Trophoblast cell (in vitro differentiated cells and primary cell): ENCODE results near the gene CUX1.
A peak's percentile ranks its signal among the peaks of the same experiment; 100 is the strongest.

Experiments used
- DNase-seq, 2 donors: peaks; one replicate each; pipeline ENCODE4 v3.0.0-alpha.2; 2016
- H2AFZ ChIP-seq: 2 replicates; pipeline ENCODE4 v1.6.1; 2013; ENCODE audit warnings: low read length, moderate library complexity, mild to moderate bottlenecking; ENCODE audit not compliant: insufficient read depth, poor library complexity
- H2AK5ac ChIP-seq: 2 replicates; pipeline ENCODE4 v1.6.1; 2013; ENCODE audit warnings: mild to moderate bottlenecking, low read length
- H2BK120ac ChIP-seq: 2 replicates; pipeline ENCODE4 v1.6.1; 2013; ENCODE audit warnings: low read length, mild to moderate bottlenecking, moderate library complexity; ENCODE audit not compliant: insufficient read depth, poor library complexity
- H2BK12ac ChIP-seq: 2 replicates; pipeline ENCODE4 v1.6.1; 2013; ENCODE audit warnings: mild to moderate bottlenecking, low read length, moderate library complexity
- H2BK5ac ChIP-seq: 2 replicates; pipeline ENCODE4 v1.6.1; 2013; ENCODE audit warnings: low read length, low read depth, moderate library complexity, mild to moderate bottlenecking; ENCODE audit not compliant: poor library complexity
- H3K14ac ChIP-seq: 2 replicates; pipeline ENCODE4 v1.6.1; 2013; ENCODE audit warnings: mild to moderate bottlenecking, low read length
- H3K18ac ChIP-seq: 2 replicates; pipeline ENCODE4 v1.6.1; 2013; ENCODE audit warnings: mild to moderate bottlenecking, low read length
- H3K23ac ChIP-seq: 2 replicates; pipeline ENCODE4 v1.6.1; 2013; ENCODE audit warnings: low read length
- H3K27ac ChIP-seq: 2 replicates; pipeline ENCODE4 v1.5.1; 2013; ENCODE audit warnings: low read depth, mild to moderate bottlenecking, inconsistent platforms, low read length, moderate library complexity
- H3K27me3 ChIP-seq: 2 replicates; pipeline ENCODE4 v1.6.1; 2013; ENCODE audit warnings: inconsistent platforms, mild to moderate bottlenecking, low read length, moderate library complexity; ENCODE audit not compliant: insufficient read depth
- H3K36me3 ChIP-seq, 2 experiments: 1 replicate in 1 of 2; 2 replicates in 1 of 2; pipeline ENCODE4 v1.6.1; 2013; ENCODE audit warnings: low read length in 2 of 2, mild to moderate bottlenecking in 2 of 2, moderate library complexity in 1 of 2; ENCODE audit not compliant: insufficient read depth in 2 of 2, control insufficient read depth in 1 of 2
- H3K4ac ChIP-seq: 2 replicates; pipeline ENCODE4 v1.6.1; 2013; ENCODE audit warnings: low read depth, mild to moderate bottlenecking, low read length, moderate library complexity
- H3K4me1 ChIP-seq, 2 experiments: 1 replicate in 1 of 2; 2 replicates in 1 of 2; pipeline ENCODE4 v1.6.1; 2013; ENCODE audit warnings: low read length in 2 of 2, mild to moderate bottlenecking in 2 of 2, moderate library complexity in 1 of 2; ENCODE audit not compliant: insufficient read depth in 2 of 2, control insufficient read depth in 1 of 2
- H3K4me2 ChIP-seq: 2 replicates; pipeline ENCODE4 v1.6.1; 2013; ENCODE audit warnings: inconsistent platforms, mild to moderate bottlenecking, low read length, moderate library complexity
- H3K4me3 ChIP-seq: 2 replicates; pipeline ENCODE4 v1.5.1; 2013; ENCODE audit warnings: mild to moderate bottlenecking, low read depth, low read length, inconsistent platforms
- H3K79me1 ChIP-seq: one replicate; pipeline ENCODE4 v1.6.1; 2013; ENCODE audit warnings: low read length
- H3K79me2 ChIP-seq: 2 replicates; pipeline ENCODE4 v1.6.1; 2013; ENCODE audit warnings: low read length, mild to moderate bottlenecking; ENCODE audit not compliant: control insufficient read depth, insufficient read depth, poor library complexity
- H3K9ac ChIP-seq: 2 replicates; pipeline ENCODE4 v1.6.1; 2013; ENCODE audit warnings: mild to moderate bottlenecking, low read length
- H3K9me3 ChIP-seq: 2 replicates; pipeline ENCODE4 v1.6.1; 2013; ENCODE audit warnings: low read depth, mild to moderate bottlenecking, control low read depth, inconsistent platforms, low read length; ENCODE audit not compliant: insufficient read depth
- H4K12ac ChIP-seq: 2 replicates; pipeline ENCODE4 v1.6.1; 2013; ENCODE audit warnings: low read depth, mild to moderate bottlenecking, low read length, moderate library complexity
- H4K8ac ChIP-seq: 2 replicates; pipeline ENCODE4 v1.6.1; 2013; ENCODE audit warnings: low read depth, mild to moderate bottlenecking, low read length, moderate library complexity
- H4K91ac ChIP-seq: one replicate; pipeline ENCODE4 v1.6.1; 2013; ENCODE audit warnings: low read depth, mild to moderate bottlenecking, low read length, moderate library complexity
- WGBS: extraction: QIAGEN DNeasy Blood & Tissue Kit; methylation state at CpG from one replicate; pipeline ENCODE4 v1.1.7; 2013; ENCODE audit warnings: missing lambda C conversion rate; ENCODE audit not compliant: insufficient read length, insufficient coverage; ENCODE audit errors: extremely low coverage; 5-methylcytosine and 5-hydroxymethylcytosine counted together

CUX1 gene

DNA sequence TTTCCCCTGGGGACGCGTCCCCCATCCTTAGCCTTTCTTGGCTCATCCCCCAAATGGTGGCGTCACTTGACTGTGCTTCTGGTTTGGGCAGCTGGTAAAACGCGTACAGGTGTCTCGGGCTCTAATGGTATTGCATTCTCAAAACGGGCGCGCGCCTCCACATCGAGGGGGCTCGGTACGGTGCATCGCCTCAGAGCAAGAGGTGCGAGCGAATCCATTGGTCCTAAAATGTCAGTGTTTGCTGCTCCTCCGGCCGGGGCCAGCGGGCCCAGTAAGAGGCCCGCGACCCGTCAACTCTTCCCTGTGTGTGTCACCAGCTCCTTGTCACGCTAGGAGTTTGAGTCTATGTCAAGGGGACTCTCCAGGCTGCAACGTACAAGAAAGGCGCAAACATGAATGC, 378.6 kb downstream of the CUX1 start:
- Histone ChIP-seq H3K4me2 (no peak overlapping the region), H2AFZ (no peak overlapping the region), H3K36me3 (peaks cover 48 to 60% of the 10 kb centered on the region in 2 experiments), H3K4me1 (no peaks in the 10 kb centered on the region), H3K9ac (no peak overlapping the region), H4K12ac (no peak overlapping the region), H3K27ac (no peak overlapping the region), H3K4ac (no peak overlapping the region), H2BK5ac (no peak overlapping the region), H3K23ac (no peak overlapping the region), H3K9me3 (no peaks in the 10 kb centered on the region), H2BK120ac (no peak overlapping the region), H4K8ac (no peak overlapping the region), H3K79me2 (no peaks in the 10 kb centered on the region), H3K79me1 (no peaks in the 10 kb centered on the region), H3K27me3 (no peaks in the 10 kb centered on the region), H3K18ac (no peak overlapping the region), H2AK5ac (no peak overlapping the region), H3K14ac (no peak overlapping the region), H3K4me3 (no peak overlapping the region), H2BK12ac (no peak overlapping the region), H4K91ac (no peak overlapping the region)
- no peak for DNase-seq
- WGBS = no CpG with 5 or more reads among the region's 25 CpGs

DNA sequence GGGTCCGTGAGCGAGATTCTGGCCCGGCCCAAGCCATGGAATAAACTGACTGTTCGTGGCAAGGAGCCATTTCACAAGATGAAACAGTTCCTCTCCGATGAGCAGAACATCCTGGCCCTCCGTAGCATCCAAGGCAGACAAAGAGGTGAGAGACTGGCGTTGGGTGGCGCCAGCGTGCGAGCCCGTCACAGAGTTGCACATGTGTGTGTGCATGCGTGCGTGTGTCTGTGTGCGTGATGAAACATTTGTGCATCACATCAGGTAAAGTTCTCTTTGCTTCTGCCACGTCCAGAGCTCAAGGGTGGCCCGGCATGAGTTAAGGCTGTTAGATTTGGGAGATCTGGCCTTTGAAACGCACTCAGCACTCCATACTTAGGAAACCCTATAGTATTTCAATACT, 379.7 kb downstream of the CUX1 start:
- H3K27me3 ChIP-seq = no peaks in the 10 kb centered on the region
- H2BK5ac ChIP-seq = no peak overlapping the region
- H2AFZ ChIP-seq = no peak overlapping the region
- H3K4me2 ChIP-seq = no peak overlapping the region
- H2AK5ac ChIP-seq = no peak overlapping the region
- peaks cover 54 to 64% of the 10 kb centered on the region in 2 experiments for H3K36me3 ChIP-seq
- H3K18ac ChIP-seq = no peak overlapping the region
- no peaks in the 10 kb centered on the region for H3K9me3 ChIP-seq
- no peaks in the 10 kb centered on the region for H3K4me1 ChIP-seq
- no peak overlapping the region for H3K14ac ChIP-seq
- no peak overlapping the region for H4K91ac ChIP-seq
- no peak overlapping the region for H3K27ac ChIP-seq
- H2BK12ac ChIP-seq = no peak overlapping the region
- no peak for DNase-seq
- H2BK120ac ChIP-seq = no peak overlapping the region
- no CpG with 5 or more reads among the region's 17 CpGs for WGBS
- no peak overlapping the region for H3K4ac ChIP-seq
- no peak overlapping the region for H3K9ac ChIP-seq
- no peaks in the 10 kb centered on the region for H3K79me1 ChIP-seq
- H3K23ac ChIP-seq = no peak overlapping the region
- no peak overlapping the region for H3K4me3 ChIP-seq
- no peaks in the 10 kb centered on the region for H3K79me2 ChIP-seq
- H4K8ac ChIP-seq = no peak overlapping the region
- H4K12ac ChIP-seq = no peak overlapping the region

- WGBS = no CpG with 5 or more reads among the region's 12 CpGs
- no peak overlapping the region for H3K27ac ChIP-seq
Observed at GRCh38 chr7:102197599-102197998, 380.2 kb downstream of the CUX1 start.

GRCh38 chr7:102198417-102198956, 381.1 kb downstream of the CUX1 start:
- H3K36me3 ChIP-seq = peaks cover 60 to 65% of the 10 kb centered on the region in 2 experiments
- peak overlapping the region; percentile 8 for H3K4ac ChIP-seq
- H3K4me2 ChIP-seq = no peak overlapping the region
- H3K4me3 ChIP-seq = no peak overlapping the region
- no peak overlapping the region for H2BK120ac ChIP-seq
- no peak overlapping the region for H2BK12ac ChIP-seq
- H2BK5ac ChIP-seq = no peak overlapping the region
- H3K9ac ChIP-seq = no peak overlapping the region
- no peak overlapping the region for H4K91ac ChIP-seq
- no peaks in the 10 kb centered on the region for H3K4me1 ChIP-seq
- no peaks in the 10 kb centered on the region for H3K79me1 ChIP-seq
- no peak overlapping the region for H3K27ac ChIP-seq
- no peak overlapping the region for H3K23ac ChIP-seq
- H3K14ac ChIP-seq = no peak overlapping the region
- no peak overlapping the region for H2AFZ ChIP-seq
- no peak overlapping the region for H4K8ac ChIP-seq
- no CpG with 5 or more reads among the region's 14 CpGs for whole genome bisulfite sequencing
- no peak overlapping the region for H2AK5ac ChIP-seq
- H3K27me3 ChIP-seq = no peaks in the 10 kb centered on the region
- H3K18ac ChIP-seq = no peak overlapping the region
- H3K9me3 ChIP-seq = no peaks in the 10 kb centered on the region
- no peak overlapping the region for H4K12ac ChIP-seq
- DNase-seq = peak; percentile 44 to 64
- no peaks in the 10 kb centered on the region for H3K79me2 ChIP-seq

More at GRCh38 chr7:102197599-102197998, 380.2 kb downstream of the CUX1 start:
- Histone ChIP-seq H2BK120ac (no peak overlapping the region), H3K9me3 (no peaks in the 10 kb centered on the region), H2AFZ (no peak overlapping the region), H2BK12ac (no peak overlapping the region), H3K9ac (no peak overlapping the region), H2AK5ac (no peak overlapping the region), H3K79me2 (no peaks in the 10 kb centered on the region), H3K4ac (no peak overlapping the region), H3K27me3 (no peaks in the 10 kb centered on the region), H3K14ac (no peak overlapping the region), H2BK5ac (no peak overlapping the region), H4K12ac (no peak overlapping the region), H3K4me3 (no peak overlapping the region), H3K36me3 (peaks cover 56 to 66% of the 10 kb centered on the region in 2 experiments), H3K18ac (no peak overlapping the region), H4K91ac (no peak overlapping the region), H3K79me1 (no peaks in the 10 kb centered on the region), H4K8ac (no peak overlapping the region), H3K4me2 (no peak overlapping the region), H3K4me1 (no peaks in the 10 kb centered on the region), H3K23ac (no peak overlapping the region)
- no peak for DNase-seq
